GM12873 (cell line): ENCODE results near the gene CD99L2.

Experiments used
- TF ChIP-seq, protein P1 (sequence below): IDR thresholded peaks from 2 replicates; pipeline ENCODE4 v1.5.1; 2012; ENCODE audit warnings: low read depth, mild to moderate bottlenecking, moderate library complexity, low read length, control low read depth; ENCODE audit not compliant: insufficient read depth; ENCODE audit errors: missing control alignments

CD99L2 gene

DNA sequence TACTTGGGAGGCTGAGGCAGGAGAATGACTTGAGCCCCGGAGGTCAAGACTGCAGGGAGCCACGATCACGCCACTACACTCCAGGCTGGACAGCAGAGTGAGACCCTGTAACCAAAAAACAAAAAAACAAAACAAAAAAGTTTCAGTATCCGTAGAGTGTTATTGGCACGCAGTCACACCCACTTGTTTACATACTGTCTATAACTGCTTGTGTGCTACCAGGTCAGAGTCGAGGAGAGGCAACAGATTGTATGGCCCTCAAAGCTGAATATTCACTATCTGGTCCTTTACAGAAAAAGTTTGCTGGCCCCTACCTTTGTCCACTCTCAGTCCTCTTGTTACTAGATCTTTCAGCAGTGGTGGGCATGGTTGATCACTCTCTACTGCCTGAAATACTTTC, 8.2 kb upstream of the CD99L2 start:
- TF ChIP-seq, protein P1, sequence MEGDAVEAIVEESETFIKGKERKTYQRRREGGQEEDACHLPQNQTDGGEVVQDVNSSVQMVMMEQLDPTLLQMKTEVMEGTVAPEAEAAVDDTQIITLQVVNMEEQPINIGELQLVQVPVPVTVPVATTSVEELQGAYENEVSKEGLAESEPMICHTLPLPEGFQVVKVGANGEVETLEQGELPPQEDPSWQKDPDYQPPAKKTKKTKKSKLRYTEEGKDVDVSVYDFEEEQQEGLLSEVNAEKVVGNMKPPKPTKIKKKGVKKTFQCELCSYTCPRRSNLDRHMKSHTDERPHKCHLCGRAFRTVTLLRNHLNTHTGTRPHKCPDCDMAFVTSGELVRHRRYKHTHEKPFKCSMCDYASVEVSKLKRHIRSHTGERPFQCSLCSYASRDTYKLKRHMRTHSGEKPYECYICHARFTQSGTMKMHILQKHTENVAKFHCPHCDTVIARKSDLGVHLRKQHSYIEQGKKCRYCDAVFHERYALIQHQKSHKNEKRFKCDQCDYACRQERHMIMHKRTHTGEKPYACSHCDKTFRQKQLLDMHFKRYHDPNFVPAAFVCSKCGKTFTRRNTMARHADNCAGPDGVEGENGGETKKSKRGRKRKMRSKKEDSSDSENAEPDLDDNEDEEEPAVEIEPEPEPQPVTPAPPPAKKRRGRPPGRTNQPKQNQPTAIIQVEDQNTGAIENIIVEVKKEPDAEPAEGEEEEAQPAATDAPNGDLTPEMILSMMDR, result no peak

DNA sequence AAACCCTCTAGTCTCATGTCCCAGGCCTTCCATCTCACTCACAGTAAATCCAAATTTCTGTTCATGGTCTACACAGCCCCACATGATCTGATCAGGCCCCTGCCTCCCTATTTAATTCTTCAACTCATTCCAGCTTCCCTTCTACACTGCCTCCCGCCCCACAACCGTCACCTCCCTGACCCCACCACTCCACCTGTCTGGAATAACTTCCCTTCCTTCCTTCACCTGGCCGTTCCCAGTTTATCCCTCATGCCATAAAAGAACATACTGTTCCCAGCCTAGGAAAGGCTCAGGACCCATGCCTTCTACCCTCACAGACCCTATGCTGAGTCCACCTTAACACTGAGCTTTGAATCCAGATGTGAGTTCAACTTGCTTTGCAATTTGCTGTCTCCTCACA, 6.8 kb upstream of the CD99L2 start:
- TF ChIP-seq, protein P1, result no peak

DNA sequence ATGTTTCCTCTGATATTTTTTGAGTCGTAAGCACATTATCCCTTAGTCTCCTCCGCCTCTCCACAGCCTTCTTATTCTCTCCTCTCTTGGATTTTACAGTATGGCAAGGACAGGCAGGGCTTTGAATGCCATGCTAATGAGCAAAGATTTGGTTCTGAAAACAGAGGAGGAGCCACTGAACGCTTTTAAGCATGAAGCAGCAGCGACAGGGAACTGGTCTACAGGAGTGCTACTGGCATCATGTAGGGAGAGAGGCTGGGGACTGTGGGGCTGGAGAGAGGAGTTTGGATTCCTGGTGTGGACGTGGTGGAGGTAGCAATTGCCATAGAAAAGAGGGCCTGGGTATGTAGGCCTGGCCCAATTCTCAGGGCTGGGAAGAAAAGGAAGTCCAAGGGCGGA, 4.6 kb upstream of the CD99L2 start:
- TF ChIP-seq, protein P1, result no peak

DNA sequence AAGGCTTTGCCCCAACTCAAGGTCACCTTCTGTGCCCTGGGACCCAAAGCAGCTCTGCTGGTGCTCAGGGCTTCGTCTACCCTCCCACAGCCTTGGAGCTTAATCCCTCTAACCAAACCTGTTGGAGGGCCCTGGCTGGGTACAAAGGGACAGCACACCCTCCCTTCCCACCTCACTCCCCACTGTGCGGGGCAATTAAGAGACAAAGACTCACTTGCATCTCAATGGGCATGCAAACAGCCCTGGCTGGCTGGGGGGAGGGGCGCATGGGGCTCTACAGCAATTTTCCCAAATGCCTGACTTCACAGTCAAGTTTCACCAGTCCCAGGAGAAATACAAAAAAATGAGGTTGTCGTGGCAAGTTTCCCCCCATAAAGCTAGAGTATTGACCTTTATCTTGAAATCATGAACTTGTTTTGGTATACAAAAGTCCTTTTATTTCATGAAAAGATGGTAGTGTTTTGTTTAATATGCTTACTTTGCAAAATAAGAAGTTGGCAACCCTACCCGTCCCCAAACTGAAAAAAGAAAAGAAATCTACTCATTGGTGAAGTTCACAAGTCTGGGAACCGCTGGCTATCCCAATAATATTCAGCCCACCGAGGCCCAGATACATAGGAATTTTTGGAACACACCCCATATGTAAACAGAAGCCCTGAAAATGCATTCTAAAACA, 4.1 kb upstream of the CD99L2 start:
- TF ChIP-seq, protein P1, result no peak

DNA sequence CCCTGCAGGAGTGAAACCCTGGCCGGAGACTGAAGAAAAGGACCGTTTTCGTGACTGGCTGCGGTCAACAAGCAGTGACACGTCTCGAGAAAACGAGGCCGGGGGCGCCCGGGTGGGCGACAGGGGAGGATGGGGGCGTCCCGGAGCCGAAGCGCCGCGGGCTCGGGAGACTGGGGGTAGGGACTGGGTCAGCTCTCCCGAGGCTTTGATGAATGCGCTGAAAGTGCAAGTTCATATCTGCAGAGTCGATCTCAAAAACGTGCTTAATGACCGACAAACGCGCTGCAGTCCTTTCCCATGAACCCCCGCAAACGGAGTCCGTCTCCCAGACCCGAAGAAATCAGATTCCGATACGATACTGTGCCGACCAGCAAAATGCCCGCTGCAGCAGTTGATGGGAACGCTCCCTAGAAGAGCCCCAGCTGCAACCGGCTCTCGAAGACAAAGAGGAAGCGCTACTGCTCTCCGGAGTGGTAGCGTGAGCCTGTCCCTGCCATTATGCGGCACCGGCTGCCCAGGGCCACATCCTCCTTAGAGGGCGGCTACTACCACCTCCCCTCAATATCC, 806 bp upstream of the CD99L2 start:
- TF ChIP-seq, protein P1, result no peak

DNA sequence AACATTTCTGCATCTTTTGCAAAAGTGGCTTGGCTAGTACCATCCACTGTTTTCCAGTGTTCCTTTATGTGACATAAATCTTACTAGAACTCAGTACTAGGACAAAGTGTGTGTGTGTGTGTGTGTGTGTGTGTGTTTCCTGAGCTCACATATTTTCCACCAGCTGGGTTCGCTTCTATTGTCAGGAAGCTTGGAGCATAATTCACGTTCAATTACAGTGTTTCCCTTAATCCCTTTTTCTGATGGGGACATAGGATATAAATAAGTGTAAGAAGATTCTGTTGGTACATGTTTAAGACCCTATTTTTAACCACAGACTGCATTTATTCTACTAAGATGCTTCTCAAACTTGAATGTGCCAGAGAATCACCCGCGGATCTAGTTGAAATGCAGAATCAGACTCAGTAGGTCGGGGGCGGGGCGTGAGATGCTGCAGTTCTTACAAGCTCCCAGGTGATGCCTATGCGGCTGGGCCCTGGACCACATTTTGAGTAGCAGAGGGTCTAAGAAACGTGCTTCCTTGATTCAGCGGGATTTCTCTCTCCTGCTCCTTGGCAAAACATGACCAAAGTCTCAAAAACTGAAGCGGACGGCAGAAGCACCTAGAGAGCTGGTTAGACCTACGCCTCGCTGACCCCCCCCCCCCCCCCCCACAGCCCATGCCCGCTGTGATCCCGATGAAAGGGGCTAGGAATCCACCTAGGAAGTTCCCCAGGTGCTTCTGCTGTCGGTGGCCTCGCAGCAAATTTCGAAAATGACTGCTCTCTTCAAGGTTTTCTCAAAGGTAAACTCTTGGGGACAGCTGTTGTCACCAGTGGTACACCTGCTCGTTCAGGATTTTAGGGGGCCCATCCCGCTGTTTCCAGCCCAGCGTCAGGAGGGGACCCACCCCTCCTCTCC, 797 bp downstream of the CD99L2 start:
- TF ChIP-seq, protein P1, result no peak

DNA sequence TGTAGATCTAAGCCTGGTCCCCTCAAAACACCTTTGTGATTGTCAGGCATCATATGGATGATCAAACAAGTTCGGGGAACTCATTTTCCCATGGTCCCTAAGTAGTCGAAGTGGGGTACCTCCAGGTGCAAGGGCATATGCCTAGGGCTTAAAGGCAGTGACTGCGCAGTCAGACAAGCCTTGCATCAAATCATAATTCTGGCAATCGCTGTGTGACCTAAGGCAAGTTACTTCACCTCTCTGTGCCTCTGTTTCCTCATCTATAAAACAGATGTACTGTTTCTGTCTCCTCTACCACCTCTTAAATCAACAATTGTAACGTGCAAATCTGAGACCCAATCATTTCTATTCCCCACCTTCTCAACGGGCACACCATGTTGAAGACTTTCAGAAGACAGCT, 1.8 kb downstream of the CD99L2 start:
- TF ChIP-seq, protein P1, result no peak
